Caco-2 (cell line): Measurements from ENCODE around the gene TIMM50. TPM values are rescaled to one million over a fixed set of nuclear protein-coding genes. Genes with fewer than 3 reads are reported as not detected.

Experiments
- BruUV-seq: library from RNA; stranded (reverse); fragments of 400-500 nt; replicated peaks from 2 replicates; lab custom pipeline; 2021; lab: Mats Ljungman, UMichigan
- CTCF ChIA-PET: fragments of 300-600 bp; sonication (Branson Sonifier 250); formaldehyde crosslinking; loops from one replicate; lab custom pipeline; 2022; ENCODE audit warnings: antibody characterized with exemption; lab: Charles Lee
- POLR2A ChIA-PET: fragments of 300-600 bp; sonication (Branson Sonifier 250); formaldehyde crosslinking; loops from one replicate; lab custom pipeline; 2022; ENCODE audit warnings: antibody characterized with exemption; lab: Charles Lee
- DNase-seq, 2 experiments: peaks; one replicate each; pipeline versions ENCODE4 v3.0.0 to v3.0.0-alpha.2; 2020 to 2022
- H3K27me3 ChIP-seq: replicated peaks from 2 replicates; pipeline ENCODE4 v1.6.0; 2011; ENCODE audit warnings: low read length; ENCODE audit not compliant: control insufficient read depth, insufficient read depth
- H3K36me3 ChIP-seq: 2 replicates; pipeline ENCODE4 v1.5.1; 2011; ENCODE audit warnings: low read length; ENCODE audit not compliant: control insufficient read depth, insufficient read depth
- H3K4me1 ChIP-seq: fragments of 250-450 bp; sonication (Bioruptor Pico); 2 replicates; pipeline ENCODE4 v1.5.1; 2020; ENCODE audit warnings: mild to moderate bottlenecking
- H3K4me3 ChIP-seq: 2 replicates; pipeline ENCODE4 v1.5.1; 2011; ENCODE audit warnings: low read depth, mild to moderate bottlenecking, control low read depth, low read length
- H3K9me3 ChIP-seq: fragments of 250-450 bp; sonication (Bioruptor Pico); 2 replicates; pipeline ENCODE4 v1.5.1; 2020; ENCODE audit warnings: mild to moderate bottlenecking, moderate library complexity
- H3K27ac Mint-ChIP-seq: one replicate; pipeline ENCODE4 v1.8.0; 2022; ENCODE audit warnings: mixed read lengths; ENCODE audit not compliant: unreplicated experiment
- H3K27me3 Mint-ChIP-seq: one replicate; pipeline ENCODE4 v1.8.0; 2022; ENCODE audit warnings: mixed read lengths; ENCODE audit not compliant: insufficient read depth, unreplicated experiment
- H3K36me3 Mint-ChIP-seq: one replicate; pipeline ENCODE4 v1.8.0; 2022; ENCODE audit warnings: mild to moderate bottlenecking, mixed read lengths; ENCODE audit not compliant: insufficient read depth, unreplicated experiment
- H3K4me1 Mint-ChIP-seq: one replicate; pipeline ENCODE4 v1.8.0; 2022; ENCODE audit warnings: low read depth, mixed read lengths; ENCODE audit not compliant: unreplicated experiment
- H3K4me3 Mint-ChIP-seq: one replicate; pipeline ENCODE4 v1.8.0; 2022; ENCODE audit warnings: mild to moderate bottlenecking, moderate library complexity, mixed read lengths; ENCODE audit not compliant: unreplicated experiment
- H3K9me3 Mint-ChIP-seq: one replicate; pipeline ENCODE4 v1.8.0; 2022; ENCODE audit warnings: mixed read lengths; ENCODE audit not compliant: unreplicated experiment
- intact Hi-C: fragments of 100-400 bp; cut with micrococcal nuclease; formaldehyde crosslinking; loops from one replicate; pipeline ENCODE4 v1.10.0; 2022; ENCODE audit not compliant: unreplicated experiment
- total RNA-seq: library from RNA; stranded (reverse); gene quantifications from 2 replicates; pipeline ENCODE4 v1.2.3, GENCODE V29; 2022
- TF ChIP-seq, protein P1 (sequence below), 2 experiments: fragments of 200-600 bp in 1 of 2; IDR thresholded peaks; 1 replicate in 1 of 2; 2 replicates in 1 of 2; pipeline versions ENCODE4 v1.5.1 to v1.8.0; 2011 to 2022; ENCODE audit warnings: antibody characterized with exemption in 1 of 2, control low read depth in 1 of 2, inconsistent platforms in 1 of 2, low read depth in 1 of 2, low read length in 1 of 2, mild to moderate bottlenecking in 1 of 2, moderate library complexity in 1 of 2; ENCODE audit not compliant: insufficient read depth in 1 of 2, severe bottlenecking in 1 of 2, unreplicated experiment in 1 of 2

The TIMM50 gene
- total RNA-seq, 1 experiment from 2014 or later: 152 TPM

DNA sequence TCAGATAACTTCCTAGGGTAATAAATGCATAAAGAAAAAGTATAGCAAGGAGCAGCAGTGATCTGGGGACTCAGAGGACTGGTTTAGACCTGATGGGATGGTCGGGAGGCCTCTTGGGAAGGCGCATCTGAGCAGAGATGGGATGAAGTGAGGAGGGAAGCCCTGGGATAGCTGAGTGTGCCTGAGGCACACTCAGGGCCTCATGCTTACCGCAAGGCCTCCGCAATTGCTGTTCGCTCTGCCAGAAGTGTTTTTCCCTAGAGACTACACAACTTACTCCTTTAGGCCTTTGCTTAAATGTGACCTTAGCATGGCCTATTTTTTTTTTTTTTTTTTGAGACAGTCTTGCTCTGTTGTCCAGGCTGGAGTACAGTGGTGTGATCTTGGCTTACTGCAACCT, 14.0 kb downstream of the TIMM50 start:
- H3K36me3 Mint-ChIP-seq: peaks cover 29% of the 10 kb centered on the region
- H3K4me3 Mint-ChIP-seq: no peak overlapping the region
- Histone ChIP-seq H3K4me1 (0 out of 2 replicates have a peak, but pooled peaks cover 7% of the 10 kb centered on the region), H3K4me3 (no peak overlapping the region), H3K36me3 (no peaks in the 10 kb centered on the region), H3K27me3 (no peaks in the 10 kb centered on the region; the same call in 1 of the 2 replicates), H3K9me3 (no peaks in the 10 kb centered on the region)
- H3K4me1 Mint-ChIP-seq: peaks cover 13% of the 10 kb centered on the region
- intact Hi-C loops: no loop called here
- no peaks in the 10 kb centered on the region for H3K9me3 Mint-ChIP-seq
- BruUV-seq: no TSS peak
- DNase-seq: no peak
- ChIA-PET POLR2A (interaction anchor here (0.5 to 2.4 kb wide), 2 partner anchors 16 to 59 kb away, joined by 4 to 13 read pairs; partner anchors contain the start of gene RPS16), CTCF (interaction anchor here (0.8 kb wide), 1 partner anchor 21 kb away, joined by 4 read pairs; no protein-coding TSS in a partner anchor)
- H3K27me3 Mint-ChIP-seq: peaks cover 9% of the 10 kb centered on the region
- no peak overlapping the region for H3K27ac Mint-ChIP-seq
- TF ChIP-seq, protein P1, sequence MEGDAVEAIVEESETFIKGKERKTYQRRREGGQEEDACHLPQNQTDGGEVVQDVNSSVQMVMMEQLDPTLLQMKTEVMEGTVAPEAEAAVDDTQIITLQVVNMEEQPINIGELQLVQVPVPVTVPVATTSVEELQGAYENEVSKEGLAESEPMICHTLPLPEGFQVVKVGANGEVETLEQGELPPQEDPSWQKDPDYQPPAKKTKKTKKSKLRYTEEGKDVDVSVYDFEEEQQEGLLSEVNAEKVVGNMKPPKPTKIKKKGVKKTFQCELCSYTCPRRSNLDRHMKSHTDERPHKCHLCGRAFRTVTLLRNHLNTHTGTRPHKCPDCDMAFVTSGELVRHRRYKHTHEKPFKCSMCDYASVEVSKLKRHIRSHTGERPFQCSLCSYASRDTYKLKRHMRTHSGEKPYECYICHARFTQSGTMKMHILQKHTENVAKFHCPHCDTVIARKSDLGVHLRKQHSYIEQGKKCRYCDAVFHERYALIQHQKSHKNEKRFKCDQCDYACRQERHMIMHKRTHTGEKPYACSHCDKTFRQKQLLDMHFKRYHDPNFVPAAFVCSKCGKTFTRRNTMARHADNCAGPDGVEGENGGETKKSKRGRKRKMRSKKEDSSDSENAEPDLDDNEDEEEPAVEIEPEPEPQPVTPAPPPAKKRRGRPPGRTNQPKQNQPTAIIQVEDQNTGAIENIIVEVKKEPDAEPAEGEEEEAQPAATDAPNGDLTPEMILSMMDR (IDR thresholded peaks at IDR 0.05; ENCODE audit: insufficient read depth in 1 of 2, low read depth in 1 of 2, low read length in 1 of 2, severe bottlenecking in 1 of 2, unreplicated experiment in 1 of 2): no peak

DNA sequence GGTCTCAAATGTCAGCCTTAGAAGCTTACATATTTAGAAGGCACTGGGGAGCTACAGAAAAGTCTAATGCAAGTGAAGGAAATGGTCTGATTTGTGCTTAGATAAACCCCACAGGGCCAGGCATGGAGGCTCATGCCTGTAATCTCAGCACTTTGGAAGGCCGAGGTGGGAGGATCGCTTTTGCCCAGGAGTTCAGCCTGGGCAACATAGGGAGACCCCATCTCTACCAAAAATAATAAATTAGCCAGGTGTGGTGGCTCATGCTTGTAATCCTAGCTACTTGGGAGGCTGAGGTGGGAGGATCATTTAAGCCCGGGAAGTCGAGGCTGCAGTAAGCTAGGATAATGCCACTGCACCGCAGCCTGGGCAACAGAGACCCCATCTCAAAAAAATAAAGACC, 15.4 kb downstream of the TIMM50 start:
- H3K4me1 Mint-ChIP-seq: peaks cover 16% of the 10 kb centered on the region
- H3K36me3 Mint-ChIP-seq: peaks cover 19% of the 10 kb centered on the region
- Histone ChIP-seq H3K27me3 (peaks cover 1% of the 10 kb centered on the region), H3K36me3 (no peaks in the 10 kb centered on the region), H3K4me1 (0 out of 2 replicates have a peak, but pooled peaks cover 7% of the 10 kb centered on the region), H3K4me3 (no peak overlapping the region), H3K9me3 (no peaks in the 10 kb centered on the region)
- no TSS peak for BruUV-seq
- intact Hi-C loops: no loop called here
- H3K4me3 Mint-ChIP-seq: no peak overlapping the region
- TF ChIP-seq, protein P1 (IDR thresholded peaks at IDR 0.05; ENCODE audit: insufficient read depth in 1 of 2, low read depth in 1 of 2, low read length in 1 of 2, severe bottlenecking in 1 of 2, unreplicated experiment in 1 of 2): no peak
- no peaks in the 10 kb centered on the region for H3K9me3 Mint-ChIP-seq
- ChIA-PET POLR2A (interaction anchor here (2.4 kb wide), 1 partner anchor 60 kb away, joined by 13 read pairs; the partner anchor contains the start of gene RPS16), CTCF (interaction anchor here (1.0 kb wide), 1 partner anchor 42 kb away, joined by 3 read pairs; no protein-coding TSS in a partner anchor)
- H3K27ac Mint-ChIP-seq: no peak overlapping the region
- H3K27me3 Mint-ChIP-seq: peaks cover 16% of the 10 kb centered on the region
- DNase-seq: no peak

DNA sequence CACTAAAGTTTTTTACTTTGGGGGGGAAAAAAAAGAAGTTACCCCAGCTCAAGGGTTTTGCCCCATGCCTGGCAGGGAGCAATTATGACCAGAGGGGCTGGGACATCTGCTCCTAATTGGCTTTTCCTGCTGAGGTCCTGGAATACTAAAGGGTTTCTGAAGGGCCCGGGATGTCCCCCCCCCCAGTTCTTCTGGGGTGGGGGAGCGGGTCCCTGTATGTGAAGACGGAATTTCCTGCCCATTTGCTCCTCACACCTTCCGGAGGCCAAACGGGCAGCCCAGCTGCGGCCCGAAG, 17.0 kb downstream of the TIMM50 start:
- peaks cover 1% of the 10 kb centered on the region for H3K27me3 ChIP-seq
- H3K36me3 ChIP-seq: no peaks in the 10 kb centered on the region
- TF ChIP-seq, protein P1 (IDR thresholded peaks at IDR 0.05; ENCODE audit: insufficient read depth in 1 of 2, low read depth in 1 of 2, low read length in 1 of 2, severe bottlenecking in 1 of 2, unreplicated experiment in 1 of 2): no peak
- DNase-seq: no peak
- H3K9me3 ChIP-seq: no peaks in the 10 kb centered on the region
- Mint-ChIP-seq H3K4me1 (peaks cover 16% of the 10 kb centered on the region), H3K27ac (no peak overlapping the region), H3K9me3 (no peaks in the 10 kb centered on the region), H3K27me3 (peaks cover 16% of the 10 kb centered on the region), H3K36me3 (peaks cover 12% of the 10 kb centered on the region), H3K4me3 (peak overlapping the region; percentile 85)
- ChIA-PET CTCF (interaction anchor here (0.6 to 2.1 kb wide), 21 partner anchors 9 to 1597 kb away, joined by 3 to 20 read pairs (median 5); partner anchors contain the start of genes EID2, EID2B, RPS16 and SUPT5H), POLR2A (interaction anchor here (0.7 to 1.2 kb wide), 3 partner anchors 17 to 472 kb away, joined by 4 to 13 read pairs (median 4); partner anchors contain the start of gene RPS16)
- intact Hi-C loops: loop anchor here (1.0 kb wide), 1 partner anchor 23 kb away; no protein-coding TSS in a partner anchor
- no peak overlapping the region; the same call in 1 of the 2 replicates for H3K4me3 ChIP-seq
- no TSS peak for BruUV-seq
- H3K4me1 ChIP-seq: peaks cover 11% of the 10 kb centered on the region
